Superior temporal gyrus (tissue), 1 donor: ENCODE measurements around the gene STXBP6.

Source experiments
- DNase-seq: peaks from one replicate; pipeline ENCODE4 v3.0.0-alpha.2; 2016; ENCODE audit errors: extremely low spot score

The STXBP6 gene

GRCh38 chr14:25015761-25016160 lies 34.2 kb downstream of the STXBP6 start:
- no peak for DNase-seq

- DNase-seq: no peak
Observed at GRCh38 chr14:25014440-25014839, 35.5 kb downstream of the STXBP6 start.

- no peak for DNase-seq
Observed at GRCh38 chr14:25011095-25011494, 38.9 kb downstream of the STXBP6 start.

- no peak for DNase-seq
Observed at GRCh38 chr14:25010471-25010870, 39.5 kb downstream of the STXBP6 start.

- DNase-seq: no peak
Observed at GRCh38 chr14:25009891-25010290, 40.1 kb downstream of the STXBP6 start.

- DNase-seq: peak; percentile 66
Observed at GRCh38 chr14:25007832-25008231, 42.1 kb downstream of the STXBP6 start.

GRCh38 chr14:25006961-25007795 lies 42.8 kb downstream of the STXBP6 start:
- DNase-seq: no peak

GRCh38 chr14:25006031-25006430 lies 43.9 kb downstream of the STXBP6 start:
- DNase-seq: no peak

- DNase-seq: no peak
Observed at GRCh38 chr14:25004389-25004809, 45.5 kb downstream of the STXBP6 start.

- DNase-seq: no peak
Observed at GRCh38 chr14:25003537-25003936, 46.4 kb downstream of the STXBP6 start.

GRCh38 chr14:25001601-25002000 lies 48.3 kb downstream of the STXBP6 start:
- DNase-seq: no peak

GRCh38 chr14:25001156-25001555 lies 48.8 kb downstream of the STXBP6 start:
- DNase-seq: no peak

- no peak for DNase-seq
Observed at GRCh38 chr14:24999157-24999556, 50.8 kb downstream of the STXBP6 start.

GRCh38 chr14:24996930-24997725 lies 52.8 kb downstream of the STXBP6 start:
- no peak for DNase-seq

- DNase-seq: no peak
Observed at GRCh38 chr14:24995016-24995415, 54.9 kb downstream of the STXBP6 start.

GRCh38 chr14:24993631-24994030 lies 56.3 kb downstream of the STXBP6 start:
- no peak for DNase-seq

GRCh38 chr14:24992624-24993360 lies 57.2 kb downstream of the STXBP6 start:
- DNase-seq: no peak

GRCh38 chr14:24991821-24992220 lies 58.1 kb downstream of the STXBP6 start:
- DNase-seq: no peak

GRCh38 chr14:24991288-24991687 lies 58.7 kb downstream of the STXBP6 start:
- DNase-seq: no peak

- no peak for DNase-seq
Observed at GRCh38 chr14:24990773-24991172, 59.2 kb downstream of the STXBP6 start.

GRCh38 chr14:24990050-24990449 lies 59.9 kb downstream of the STXBP6 start:
- DNase-seq: no peak

GRCh38 chr14:24988760-24989159 lies 61.2 kb downstream of the STXBP6 start:
- no peak for DNase-seq
